CD4-positive, alpha-beta memory T cell (primary cell): Measurements from ENCODE around the gene PPFIA2. TPM values are rescaled to one million over a fixed set of nuclear protein-coding genes. Genes with fewer than 3 reads are reported as not detected.
"Not testable (repeated sequence)": the region's sequence is repeated elsewhere in the genome, so short reads cannot be mapped to it uniquely, and the experiment has no call there.

Experiments
- CTCF ChIA-PET: fragments of 350-600 bp; sonication (Branson Sonifier 250); formaldehyde crosslinking; loops from one replicate; lab custom pipeline; 2021; ENCODE audit warnings: inconsistent platforms; ENCODE audit not compliant: partially characterized antibody; lab: Charles Lee
- POLR2A ChIA-PET: fragments of 350-600 bp; sonication (Branson Sonifier 250); formaldehyde crosslinking; loops from one replicate; lab custom pipeline; 2021; ENCODE audit not compliant: partially characterized antibody; lab: Charles Lee
- DNase-seq, 5 donors: peaks; one replicate each; pipeline versions ENCODE4 v3.0.0 to v3.0.0-alpha.2; 2020 to 2022; ENCODE audit warnings: mixed read lengths in 1 of 5
- H3K27ac ChIP-seq: one replicate; pipeline ENCODE4 v1.7.0; 2013; ENCODE audit warnings: low read depth, low read length
- H3K27me3 ChIP-seq: 2 replicates; pipeline ENCODE4 v1.7.0; 2013; ENCODE audit warnings: mild to moderate bottlenecking, low read length, moderate library complexity; ENCODE audit not compliant: insufficient read depth
- H3K36me3 ChIP-seq: 2 replicates; pipeline ENCODE4 v1.7.0; 2013; ENCODE audit warnings: mild to moderate bottlenecking, low read length, moderate library complexity; ENCODE audit not compliant: insufficient read depth
- H3K4me1 ChIP-seq: 2 replicates; pipeline ENCODE4 v1.7.0; 2013; ENCODE audit warnings: mild to moderate bottlenecking, low read length, moderate library complexity; ENCODE audit not compliant: insufficient read depth
- H3K4me3 ChIP-seq, 2 donors: one replicate each; pipeline ENCODE4 v1.7.0; 2013; ENCODE audit warnings: low read length in 2 of 2, mild to moderate bottlenecking in 1 of 2
- H3K9me3 ChIP-seq, 2 donors: one replicate each; pipeline ENCODE4 v1.7.0; 2013; ENCODE audit warnings: low read length in 2 of 2, control low read depth in 1 of 2; ENCODE audit not compliant: control insufficient read depth in 1 of 2
- H3K27ac Mint-ChIP-seq, 7 donors: one replicate each; pipeline ENCODE4 v1.8.0; 2020 to 2021; ENCODE audit warnings: mixed read lengths in 7 of 7, mild to moderate bottlenecking in 6 of 7, inconsistent platforms in 3 of 7, moderate library complexity in 3 of 7
- H3K27me3 Mint-ChIP-seq, 2 donors: one replicate each; pipeline ENCODE4 v1.8.0; 2020 to 2021; ENCODE audit warnings: mixed read lengths in 2 of 2
- H3K36me3 Mint-ChIP-seq, 2 donors: one replicate each; pipeline ENCODE4 v1.8.0; 2020 to 2021; ENCODE audit warnings: mixed read lengths in 2 of 2, inconsistent platforms in 1 of 2, mild to moderate bottlenecking in 1 of 2
- H3K4me1 Mint-ChIP-seq, 4 donors: one replicate each; pipeline ENCODE4 v1.8.0; 2020 to 2021; ENCODE audit warnings: mixed read lengths in 4 of 4, mild to moderate bottlenecking in 1 of 4
- H3K4me3 Mint-ChIP-seq, 8 donors: one replicate each; pipeline ENCODE4 v1.8.0; 2020 to 2021; ENCODE audit warnings: mixed read lengths in 8 of 8, mild to moderate bottlenecking in 7 of 8, moderate library complexity in 6 of 8, inconsistent platforms in 3 of 8
- H3K9me3 Mint-ChIP-seq, 8 donors: one replicate each; pipeline ENCODE4 v1.8.0; 2020 to 2021; ENCODE audit warnings: mixed read lengths in 8 of 8, mild to moderate bottlenecking in 5 of 8, inconsistent platforms in 3 of 8, moderate library complexity in 1 of 8
- intact Hi-C: fragments of 100-400 bp; cut with micrococcal nuclease; formaldehyde crosslinking; loops from one replicate; pipeline ENCODE4 v1.15.1; 2023
- polyA plus RNA-seq, 2 donors: library from polyadenylated mRNA; unstranded; fragments of 300-500 nt; fragmentation: Illumina TruSeq; gene quantifications; one replicate each; pipeline ENCODE4 v1.2.3, GENCODE V29; 2021
- total RNA-seq, 2 experiments: library from RNA; stranded (reverse); gene quantifications; one replicate each; pipeline ENCODE4 v1.2.3, GENCODE V29; 2021

The PPFIA2 gene
- total and polyA plus RNA-seq, 4 experiments from 2014 or later = not detected

DNA sequence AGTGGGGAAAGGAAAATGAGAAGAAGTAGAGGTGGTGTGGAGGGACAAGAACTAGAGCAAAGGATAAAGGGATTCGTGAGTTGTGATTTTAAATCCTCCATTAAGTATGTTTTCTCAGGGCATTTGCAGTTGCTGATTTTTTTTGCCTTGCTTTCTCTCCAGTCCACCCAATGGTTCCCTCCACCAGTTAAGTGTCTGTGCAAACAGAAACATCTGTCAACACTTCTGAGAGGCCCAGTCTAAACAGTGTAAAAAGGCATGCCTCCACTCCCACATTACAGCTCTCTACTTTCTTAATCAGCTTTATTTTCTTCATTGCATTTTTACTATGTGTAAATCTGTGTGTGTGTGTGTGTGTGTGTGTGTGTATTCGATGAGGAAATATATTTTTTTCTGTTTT is 141.2 kb downstream of the PPFIA2 start:
- Histone ChIP-seq H3K36me3 (no peaks in the 10 kb centered on the region), H3K4me1 (no peaks in the 10 kb centered on the region), H3K27ac (no peak overlapping the region), H3K9me3 (no peaks in the 10 kb centered on the region), H3K27me3 (no peaks in the 10 kb centered on the region), H3K4me3 (no peak overlapping the region)
- no peak overlapping the region for H3K27ac Mint-ChIP-seq
- no peak overlapping the region for H3K4me3 Mint-ChIP-seq
- no peaks in the 10 kb centered on the region for H3K36me3 Mint-ChIP-seq
- ChIA-PET CTCF (interaction anchor here (0.7 kb wide), 1 partner anchor 26 kb away, joined by 3 read pairs; no protein-coding TSS in a partner anchor), POLR2A (no interaction called here)
- intact Hi-C loops = no loop called here
- H3K9me3 Mint-ChIP-seq = no peaks in the 10 kb centered on the region
- no peaks in the 10 kb centered on the region for H3K27me3 Mint-ChIP-seq
- H3K4me1 Mint-ChIP-seq = no peaks in the 10 kb centered on the region
- no peak for DNase-seq

DNA sequence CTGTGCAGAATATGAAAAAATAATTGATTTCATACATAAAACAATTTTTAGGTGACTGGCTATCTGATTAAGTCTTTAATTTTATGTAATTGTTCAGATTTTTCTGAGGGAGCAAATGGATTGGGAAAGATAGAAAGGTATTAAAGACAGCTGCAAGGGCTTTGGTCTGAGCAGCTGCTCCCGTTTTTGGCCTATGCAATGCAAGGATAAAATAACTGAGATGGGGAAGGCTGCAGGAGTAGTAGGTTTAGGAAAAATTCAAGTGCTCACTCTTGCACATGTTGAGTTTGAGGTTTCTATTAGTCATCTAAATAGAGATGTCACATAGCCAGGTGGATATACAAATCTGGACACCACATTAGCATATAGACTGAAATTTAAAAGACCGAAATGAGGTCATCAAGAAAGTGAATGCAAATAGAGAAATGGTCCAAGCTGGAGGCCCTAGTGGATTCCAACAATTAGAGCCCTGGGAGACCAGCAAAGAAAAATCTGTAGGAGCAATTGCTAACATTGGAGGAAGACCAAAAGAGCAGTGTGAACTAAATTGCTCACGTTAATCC is 144.0 kb downstream of the PPFIA2 start:
- Histone ChIP-seq H3K27me3 (no peaks in the 10 kb centered on the region), H3K4me3 (no peak overlapping the region), H3K9me3 (no peaks in the 10 kb centered on the region), H3K36me3 (no peaks in the 10 kb centered on the region), H3K27ac (no peak overlapping the region), H3K4me1 (no peaks in the 10 kb centered on the region)
- Mint-ChIP-seq H3K27me3 (no peaks in the 10 kb centered on the region), H3K27ac (no peak overlapping the region), H3K36me3 (no peaks in the 10 kb centered on the region), H3K4me3 (no peak overlapping the region), H3K4me1 (no peaks in the 10 kb centered on the region), H3K9me3 (no peaks in the 10 kb centered on the region)
- intact Hi-C loops = no loop called here
- no peak for DNase-seq
- CTCF ChIA-PET = no interaction called here
- POLR2A ChIA-PET = no interaction called here

DNA sequence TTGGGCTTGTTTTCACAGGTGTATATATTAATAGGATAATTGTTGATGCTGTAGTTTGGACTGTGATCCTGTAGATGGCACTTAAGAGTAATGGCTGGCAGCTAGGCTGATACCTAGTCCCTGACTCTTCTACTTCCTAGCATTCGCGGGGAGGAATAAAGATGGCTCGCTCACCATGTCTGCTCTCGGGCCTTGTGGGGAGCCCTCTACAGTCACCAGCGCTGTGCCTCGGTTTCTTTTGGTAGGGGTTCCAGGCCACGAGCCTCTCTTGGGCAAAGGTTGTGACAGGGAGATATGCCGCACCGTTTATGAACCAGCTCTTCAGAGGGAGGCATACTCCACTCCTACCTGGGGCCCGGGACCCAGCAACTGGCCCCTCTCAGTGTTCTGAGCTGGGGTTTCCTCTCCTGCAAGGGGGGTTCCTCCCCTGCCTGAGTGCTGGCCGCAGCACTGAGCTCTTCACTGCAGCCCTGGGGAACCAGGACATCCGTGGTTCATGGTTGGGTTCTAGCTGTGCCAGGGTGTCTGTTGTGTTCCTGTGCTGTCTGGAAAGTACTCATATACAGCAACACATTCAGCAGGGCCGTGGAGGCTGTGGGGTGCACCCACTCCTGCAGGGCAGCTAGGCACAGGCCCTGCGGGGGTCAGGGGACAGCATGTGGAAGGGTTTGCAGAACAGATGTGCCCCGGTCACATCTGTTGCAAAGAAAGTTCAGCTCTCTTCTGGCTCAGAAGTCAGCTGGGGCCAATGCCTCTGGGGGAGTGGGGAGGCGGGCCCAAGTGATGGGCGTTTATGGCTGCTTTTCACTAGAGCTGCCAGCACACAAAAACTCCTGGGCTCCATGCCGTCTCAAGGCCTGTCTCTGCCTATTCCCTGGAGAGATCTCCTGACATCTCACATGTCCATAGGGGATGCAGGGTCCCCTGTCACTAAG is 147.9 kb downstream of the PPFIA2 start:
- H3K9me3 Mint-ChIP-seq = no peaks in the 10 kb centered on the region
- H3K27ac ChIP-seq = no peak overlapping the region
- H3K27ac Mint-ChIP-seq = no peak overlapping the region
- CTCF ChIA-PET = interaction anchor here (1.3 kb wide), 1 partner anchor 382 kb away, joined by 4 read pairs; no protein-coding TSS in a partner anchor
- POLR2A ChIA-PET = no interaction called here
- H3K4me3 Mint-ChIP-seq = no peak overlapping the region
- H3K36me3 Mint-ChIP-seq = no peaks in the 10 kb centered on the region
- peaks cover 0 to 3% of the 10 kb centered on the region in 2 donors for H3K27me3 Mint-ChIP-seq
- DNase-seq = no peak
- H3K27me3 ChIP-seq = no peaks in the 10 kb centered on the region
- H3K36me3 ChIP-seq = no peaks in the 10 kb centered on the region
- intact Hi-C loops = no loop called here
- no peaks in the 10 kb centered on the region for H3K9me3 ChIP-seq
- no peaks in the 10 kb centered on the region for H3K4me1 Mint-ChIP-seq
- no peaks in the 10 kb centered on the region for H3K4me1 ChIP-seq
- no peak overlapping the region for H3K4me3 ChIP-seq

DNA sequence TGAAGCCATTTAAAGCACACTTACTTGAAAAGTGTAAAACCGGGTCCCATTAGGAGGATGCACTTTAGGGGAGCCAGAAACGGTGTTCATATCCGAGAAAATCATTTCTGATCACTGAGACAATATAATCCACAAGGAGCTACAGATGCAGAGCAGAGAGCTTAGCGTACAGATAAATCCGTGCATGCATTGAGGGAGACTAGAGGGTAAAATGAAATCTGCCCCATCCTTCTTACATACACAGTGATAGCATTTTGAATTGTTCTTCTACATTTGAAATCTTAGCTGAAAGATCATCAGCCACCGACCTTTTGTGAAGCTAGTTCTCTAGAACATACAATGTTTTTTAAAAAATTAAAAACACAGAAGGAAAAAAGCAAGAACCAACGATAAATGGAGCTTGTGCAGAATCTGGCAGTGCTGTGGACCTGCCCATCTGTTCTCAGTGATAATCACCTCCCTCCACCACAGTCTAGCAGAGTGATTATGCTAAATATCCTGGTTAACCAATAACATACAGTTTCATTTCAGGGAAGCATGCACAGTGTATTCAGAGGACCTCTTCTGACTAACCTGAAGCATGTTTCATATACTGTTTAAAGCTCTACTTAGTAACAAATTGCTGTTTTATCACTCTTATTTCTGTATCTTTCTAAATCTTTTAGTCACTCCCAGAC is 161.1 kb downstream of the PPFIA2 start:
- Mint-ChIP-seq H3K4me3 (no peak overlapping the region), H3K4me1 (no peaks in the 10 kb centered on the region), H3K36me3 (no peaks in the 10 kb centered on the region), H3K27me3 (no peaks in the 10 kb centered on the region), H3K9me3 (peaks cover 0 to 3% (median 0%) of the 10 kb centered on the region in 8 donors), H3K27ac (no peak overlapping the region)
- H3K4me3 ChIP-seq = no peak overlapping the region
- H3K27me3 ChIP-seq = no peaks in the 10 kb centered on the region
- no peaks in the 10 kb centered on the region for H3K9me3 ChIP-seq
- no peak overlapping the region for H3K27ac ChIP-seq
- no peaks in the 10 kb centered on the region for H3K4me1 ChIP-seq
- ChIA-PET CTCF (no interaction called here), POLR2A (no interaction called here)
- intact Hi-C loops = no loop called here
- no peak for DNase-seq
- no peaks in the 10 kb centered on the region for H3K36me3 ChIP-seq

DNA sequence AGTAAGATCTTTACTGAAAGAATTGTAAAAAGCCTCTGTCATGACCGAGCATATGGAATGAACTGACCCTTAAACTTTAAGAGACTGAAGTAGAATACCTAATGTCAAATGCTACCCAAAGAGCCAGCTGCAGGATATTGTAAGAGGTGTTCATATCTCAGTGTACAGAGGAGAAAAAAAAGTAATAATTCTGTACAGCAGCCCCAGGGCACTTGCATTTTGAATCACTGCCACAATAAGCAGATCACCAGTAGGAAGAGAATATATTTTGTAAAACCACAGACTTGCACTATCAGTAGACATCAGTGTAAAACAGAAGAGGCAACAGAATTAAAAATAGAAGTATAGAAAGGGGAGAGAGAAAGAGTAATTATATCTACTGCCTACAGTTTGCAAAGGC is 162.6 kb downstream of the PPFIA2 start:
- no peaks in the 10 kb centered on the region for H3K4me1 ChIP-seq
- no peaks in the 10 kb centered on the region for H3K27me3 ChIP-seq
- CTCF ChIA-PET = no interaction called here
- no peak for DNase-seq
- no peaks in the 10 kb centered on the region for H3K9me3 ChIP-seq
- no peaks in the 10 kb centered on the region for H3K36me3 ChIP-seq
- Mint-ChIP-seq H3K27ac (no peak overlapping the region), H3K4me1 (no peaks in the 10 kb centered on the region), H3K4me3 (no peak overlapping the region), H3K27me3 (no peaks in the 10 kb centered on the region), H3K9me3 (peaks cover 0 to 9% (median 4%) of the 10 kb centered on the region in 8 donors), H3K36me3 (no peaks in the 10 kb centered on the region)
- no peak overlapping the region for H3K27ac ChIP-seq
- POLR2A ChIA-PET = no interaction called here
- H3K4me3 ChIP-seq = no peak overlapping the region
- intact Hi-C loops = no loop called here

DNA sequence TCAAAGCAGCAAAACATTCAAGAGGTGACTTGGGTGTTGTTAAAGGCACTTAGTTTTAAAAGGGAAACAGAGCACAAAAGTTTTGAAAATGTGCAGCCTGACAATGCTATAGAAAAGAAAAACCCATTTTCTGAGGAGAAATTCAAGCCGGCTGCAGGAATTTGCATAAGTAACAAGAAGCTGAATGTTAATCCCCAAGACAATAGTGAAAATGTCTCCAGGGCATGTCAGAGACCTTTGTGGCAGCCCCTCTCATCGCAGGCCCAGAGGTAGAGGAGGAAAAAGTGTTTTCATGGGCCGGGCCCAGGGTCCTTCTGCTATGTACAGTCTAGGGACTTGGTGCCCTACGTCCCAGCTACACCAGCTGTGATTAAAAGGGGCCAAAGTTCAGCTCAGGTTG is 167.9 kb downstream of the PPFIA2 start:
- Histone ChIP-seq H3K9me3 (no peaks in the 10 kb centered on the region), H3K4me3 (no peak overlapping the region), H3K4me1 (no peaks in the 10 kb centered on the region), H3K36me3 (no peaks in the 10 kb centered on the region), H3K27me3 (no peaks in the 10 kb centered on the region), H3K27ac (no peak overlapping the region)
- DNase-seq = no peak
- no peaks in the 10 kb centered on the region for H3K4me1 Mint-ChIP-seq
- no peaks in the 10 kb centered on the region for H3K27me3 Mint-ChIP-seq
- CTCF ChIA-PET = no interaction called here
- H3K4me3 Mint-ChIP-seq = no peak overlapping the region
- intact Hi-C loops = no loop called here
- peaks cover 0 to 14% (median 7%) of the 10 kb centered on the region in 8 donors for H3K9me3 Mint-ChIP-seq
- no peak overlapping the region for H3K27ac Mint-ChIP-seq
- POLR2A ChIA-PET = no interaction called here
- no peaks in the 10 kb centered on the region for H3K36me3 Mint-ChIP-seq

DNA sequence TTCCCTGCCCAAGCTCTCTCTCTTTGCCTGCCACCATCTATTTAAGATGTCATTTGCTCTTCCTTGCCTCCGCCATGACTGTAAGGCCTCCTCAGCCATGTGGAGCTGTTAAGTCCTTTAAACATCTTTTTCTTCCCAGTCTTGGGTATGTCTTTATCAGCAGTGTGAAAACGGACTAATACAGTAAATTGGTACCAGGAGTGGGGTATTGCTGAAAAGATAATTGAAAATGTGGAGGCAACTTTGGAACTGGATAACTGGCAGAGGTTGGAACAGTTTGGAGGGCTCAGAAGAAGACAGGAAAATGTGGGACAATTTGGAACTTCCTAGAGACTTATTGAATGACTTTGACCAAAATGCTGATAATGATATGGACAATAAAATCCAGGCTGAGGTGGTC is 168.4 kb downstream of the PPFIA2 start:
- H3K4me3 ChIP-seq, H3K4me1 Mint-ChIP-seq, H3K4me1 ChIP-seq, H3K4me3 Mint-ChIP-seq, CTCF ChIA-PET, H3K36me3 ChIP-seq, intact Hi-C loops, H3K27ac Mint-ChIP-seq, H3K27me3 Mint-ChIP-seq, H3K27me3 ChIP-seq, POLR2A ChIA-PET, H3K9me3 ChIP-seq, DNase-seq, H3K36me3 Mint-ChIP-seq, H3K27ac ChIP-seq: not testable (repeated sequence)
- H3K9me3 Mint-ChIP-seq = peaks cover 0 to 14% (median 7%) of the 10 kb centered on the region in 8 donors
